Tibial nerve (tissue), 4 donors: ENCODE results near the gene AZI2. TPM values are rescaled to one million over a fixed set of nuclear protein-coding genes. Genes with fewer than 3 reads are reported as not detected.

Experiments
- DNase-seq, 2 donors: peaks; one replicate each; pipeline ENCODE4 v3.0.0-alpha.2; 2019; ENCODE audit warnings: low spot score in 2 of 2
- H3K27ac ChIP-seq, 4 donors: fragments of 200-600 bp; sonication (generic) in 3 of 4; one replicate each; pipeline ENCODE4 v1.5.1; 2017 to 2019; ENCODE audit warnings: mild to moderate bottlenecking in 1 of 4
- H3K27me3 ChIP-seq, 2 donors: fragments of 200-600 bp; sonication (generic) in 1 of 2; one replicate each; pipeline versions ENCODE4 v1.5.1 to v1.6.0; 2017 to 2019
- H3K36me3 ChIP-seq, 3 donors: fragments of 200-600 bp; sonication (generic); one replicate each; pipeline ENCODE4 v1.5.1; 2018 to 2019
- H3K4me1 ChIP-seq, 4 donors: fragments of 200-600 bp; sonication (generic) in 3 of 4; one replicate each; pipeline ENCODE4 v1.5.1; 2017 to 2019
- H3K4me3 ChIP-seq, 4 donors: fragments of 200-600 bp; sonication (generic) in 3 of 4; one replicate each; pipeline ENCODE4 v1.5.1; 2017 to 2019; ENCODE audit warnings: mild to moderate bottlenecking in 1 of 4, moderate library complexity in 1 of 4
- H3K9me3 ChIP-seq, 4 donors: fragments of 200-600 bp; sonication (generic) in 3 of 4; one replicate each; pipeline ENCODE4 v1.5.1; 2017 to 2019
- CTCF ChIP-seq, 5 experiments: fragments of 200-600 bp in 3 of 5; fragments of 450-650 bp in 2 of 5; sonication (generic) in 3 of 5; IDR thresholded peaks; one replicate each; pipeline ENCODE4 v1.5.1; 2016 to 2019; ENCODE audit warnings: antibody characterized with exemption in 5 of 5, mild to moderate bottlenecking in 3 of 5, moderate library complexity in 2 of 5
- EP300 ChIP-seq, 2 donors: sonication (generic); formaldehyde crosslinking; IDR thresholded peaks; one replicate each; pipeline ENCODE4 v1.6.1; 2017; ENCODE audit warnings: antibody characterized with exemption in 2 of 2, mild to moderate bottlenecking in 1 of 2
- POLR2A ChIP-seq, 2 donors: fragments of 450-650 bp; IDR thresholded peaks; one replicate each; pipeline ENCODE4 v1.6.1; 2017; ENCODE audit warnings: antibody characterized with exemption in 2 of 2, mild to moderate bottlenecking in 2 of 2, moderate library complexity in 2 of 2
- WGBS, 2 donors: methylation state at CpG; one replicate each; pipeline ENCODE4 v1.1.5; 2018; 5-methylcytosine and 5-hydroxymethylcytosine counted together
- total RNA-seq, 4 donors: library from RNA; depleted of rRNA; stranded (reverse); fragments of >200 nt; gene quantifications; one replicate each; pipeline ENCODE4 v1.1.0, GENCODE V29; 2016

The AZI2 gene
- total RNA-seq, 4 donors from 2014 or later = 75.9 to 130 (median 88.2) TPM

- H3K4me3 ChIP-seq = no peak overlapping the region
- no peak for TF ChIP-seq EP300 (IDR thresholded peaks at IDR 0.05)
- TF ChIP-seq POLR2A (IDR thresholded peaks at IDR 0.05) = no peak
- TF ChIP-seq CTCF (IDR thresholded peaks at IDR 0.05) = peak; percentile 23 to 53 (median 41)
- no peaks in the 10 kb centered on the region for H3K27me3 ChIP-seq
- no peak for DNase-seq
- H3K36me3 ChIP-seq = peaks cover 0 to 15% (median 0%) of the 10 kb centered on the region in 3 donors
- no peak overlapping the region for H3K27ac ChIP-seq
- H3K4me1 ChIP-seq = no peaks in the 10 kb centered on the region
- H3K9me3 ChIP-seq = peaks cover 0 to 2% (median 0%) of the 10 kb centered on the region in 4 donors
Measured at GRCh38 chr3:28286595-28286994, 62.0 kb downstream of the AZI2 start.

DNA sequence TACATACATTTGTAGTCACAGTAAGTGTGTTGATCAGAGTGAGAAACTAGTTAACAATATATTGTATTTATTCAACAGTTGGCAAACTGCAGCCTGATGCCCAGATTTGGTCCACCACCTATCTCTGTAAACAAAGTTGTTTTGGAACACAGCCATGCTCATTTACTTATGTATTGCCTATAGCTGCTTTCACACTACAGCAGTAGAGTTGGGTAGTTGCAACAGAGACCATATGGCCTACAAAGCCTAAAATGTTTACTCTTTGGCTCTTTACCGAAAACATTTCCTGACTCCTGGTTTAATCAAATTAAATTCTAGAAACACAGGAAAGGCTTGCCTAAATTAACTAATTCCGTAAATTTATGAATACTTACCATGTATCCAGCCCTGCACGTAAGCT lies 67.8 kb downstream of the AZI2 start:
- TF ChIP-seq CTCF (IDR thresholded peaks at IDR 0.05) (no peak), POLR2A (IDR thresholded peaks at IDR 0.05) (no peak), EP300 (IDR thresholded peaks at IDR 0.05) (no peak)
- H3K4me1 ChIP-seq = no peaks in the 10 kb centered on the region
- WGBS, 2 donors = 96 to 97% methylated on average over 3 of the region's 3 CpGs

DNA sequence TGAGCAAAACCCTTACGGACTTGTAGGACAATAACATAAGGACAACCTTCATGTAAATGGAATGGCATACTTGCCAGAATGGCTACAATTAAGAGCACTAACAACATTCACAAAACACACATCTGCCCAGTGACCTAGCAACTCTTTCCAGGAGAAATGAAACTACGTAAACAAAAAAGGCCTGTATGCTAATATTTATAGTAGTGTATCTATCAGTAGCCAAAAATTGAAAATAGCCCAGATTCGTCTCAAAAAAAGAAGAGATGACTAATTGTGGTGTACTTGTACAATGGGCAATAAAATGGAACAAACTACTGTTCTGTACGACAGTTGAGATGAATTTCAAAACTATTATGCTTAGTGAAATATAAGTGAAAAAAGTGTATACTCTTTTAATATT lies 68.9 kb downstream of the AZI2 start:
- peaks cover 0 to 13% (median 0%) of the 10 kb centered on the region in 3 donors for H3K36me3 ChIP-seq
- WGBS, 2 donors = 50 to 56% methylated on average over 4 of the region's 4 CpGs
- DNase-seq = no peak
- H3K27ac ChIP-seq = no peak overlapping the region
- TF ChIP-seq EP300 (IDR thresholded peaks at IDR 0.05) = no peak
- TF ChIP-seq POLR2A (IDR thresholded peaks at IDR 0.05) = no peak
- no peak for TF ChIP-seq CTCF (IDR thresholded peaks at IDR 0.05)
- H3K4me1 ChIP-seq = no peaks in the 10 kb centered on the region
- H3K9me3 ChIP-seq = no peaks in the 10 kb centered on the region
- no peaks in the 10 kb centered on the region for H3K27me3 ChIP-seq
- no peak overlapping the region for H3K4me3 ChIP-seq

More for the DNA sequence above, 67.8 kb downstream of the AZI2 start:
- no peak for DNase-seq
- Histone ChIP-seq H3K27ac (no peak overlapping the region), H3K9me3 (no peaks in the 10 kb centered on the region), H3K4me3 (no peak overlapping the region), H3K36me3 (peaks cover 0 to 3% (median 0%) of the 10 kb centered on the region in 3 donors), H3K27me3 (no peaks in the 10 kb centered on the region)

DNA sequence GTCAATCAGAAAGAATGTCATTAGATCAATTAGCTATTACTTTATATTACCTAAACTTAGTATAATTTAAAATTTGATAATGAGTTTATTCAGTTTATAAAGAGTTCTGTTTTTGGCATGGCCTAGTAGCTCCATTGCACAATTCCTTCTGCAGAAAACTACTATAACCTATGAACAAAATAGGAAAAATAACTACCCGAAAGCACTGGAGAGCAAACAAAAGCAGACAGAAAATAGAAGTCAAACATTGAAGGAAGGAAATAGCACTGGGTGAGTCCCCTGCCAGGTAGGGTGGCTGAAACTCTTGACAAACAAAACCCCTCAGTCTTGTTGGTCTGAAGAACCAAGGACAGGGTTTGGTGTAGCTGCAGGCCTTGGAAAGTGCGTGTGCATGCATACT lies 69.7 kb downstream of the AZI2 start:
- TF ChIP-seq CTCF (IDR thresholded peaks at IDR 0.05) (no peak), POLR2A (IDR thresholded peaks at IDR 0.05) (no peak), EP300 (IDR thresholded peaks at IDR 0.05) (no peak)
- Histone ChIP-seq H3K4me3 (no peak overlapping the region), H3K27me3 (no peaks in the 10 kb centered on the region), H3K4me1 (no peaks in the 10 kb centered on the region), H3K36me3 (peaks cover 0 to 22% (median 0%) of the 10 kb centered on the region in 3 donors), H3K27ac (no peak overlapping the region), H3K9me3 (peaks cover 0 to 6% (median under 1%) of the 10 kb centered on the region in 4 donors)
- 90 to 93% methylated on average over 2 of the region's 2 CpGs for WGBS, 2 donors
- no peak for DNase-seq

DNA sequence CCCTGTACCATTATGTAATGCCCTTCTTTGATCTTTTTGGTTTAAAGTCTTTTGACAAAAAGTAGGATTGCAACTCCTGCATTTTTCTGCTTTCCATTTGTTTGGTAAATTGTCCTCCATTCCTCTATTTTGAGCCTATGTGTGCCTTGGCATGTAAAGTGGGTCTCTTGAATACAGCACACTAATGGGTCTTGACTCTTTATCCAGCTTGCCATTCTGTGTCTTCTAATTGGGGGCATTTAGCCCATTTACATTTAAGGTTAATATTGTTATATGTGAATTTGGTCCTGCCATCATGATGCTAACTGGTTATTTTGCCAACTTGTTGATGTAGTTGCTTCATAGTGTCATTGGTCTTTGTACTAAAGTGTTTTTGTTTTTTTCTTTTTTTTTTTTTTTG lies 74.8 kb downstream of the AZI2 start:
- no peak for TF ChIP-seq CTCF (IDR thresholded peaks at IDR 0.05)
- no peak for TF ChIP-seq POLR2A (IDR thresholded peaks at IDR 0.05)
- TF ChIP-seq EP300 (IDR thresholded peaks at IDR 0.05) = no peak
- peaks cover 0 to 70% (median 2%) of the 10 kb centered on the region in 3 donors for H3K36me3 ChIP-seq

More for the DNA sequence above, 74.8 kb downstream of the AZI2 start:
- Histone ChIP-seq H3K27me3 (no peaks in the 10 kb centered on the region), H3K27ac (no peak overlapping the region), H3K4me1 (no peaks in the 10 kb centered on the region), H3K4me3 (no peak overlapping the region), H3K9me3 (peaks cover 0 to 35% (median 7%) of the 10 kb centered on the region in 4 donors)
- no peak for DNase-seq

Other genes starting within 250 kb of the AZI2 start
- 10 to 100 TPM in 3 of 4 donors, 1 to 10 TPM in 1; 5.5 to 22.7 (median 17.3) TPM for gene CMC1, start 107.2 kb downstream of the AZI2 start, total RNA-seq
- gene ZCWPW2, start 103 bp downstream of the AZI2 start, total RNA-seq = 1 to 10 TPM in 1 of 4 donors, under 1 TPM in 3; 0.39 to 2.7 (median 0.89) TPM